BE2C (cell line): ENCODE results near the gene STK26. TPM values are rescaled to one million over a fixed set of nuclear protein-coding genes. Genes with fewer than 3 reads are reported as not detected.

Experiments
- DNase-seq: peaks from one replicate; pipeline ENCODE4 v3.0.0-alpha.2; 2020
- H3K27me3 ChIP-seq: fragments of 250-450 bp; sonication (Bioruptor Pico); 2 replicates; pipeline ENCODE4 v1.5.1; 2020; ENCODE audit warnings: mild to moderate bottlenecking
- H3K36me3 ChIP-seq: fragments of 250-450 bp; sonication (Bioruptor Pico); 2 replicates; pipeline ENCODE4 v1.5.1; 2020; ENCODE audit warnings: mild to moderate bottlenecking
- H3K4me1 ChIP-seq: fragments of 250-450 bp; sonication (Bioruptor Pico); 2 replicates; pipeline ENCODE4 v1.5.1; 2020
- H3K4me3 ChIP-seq: 2 replicates; pipeline ENCODE4 v1.5.1; 2011; ENCODE audit warnings: low read depth, low read length
- H3K9me3 ChIP-seq: fragments of 250-450 bp; sonication (Bioruptor Pico); 2 replicates; pipeline ENCODE4 v1.5.1; 2020
- CTCF ChIP-seq: IDR thresholded peaks from 2 replicates; pipeline ENCODE4 v1.5.1; 2012; ENCODE audit warnings: mild to moderate bottlenecking, low read depth, low read length
- polyA plus RNA-seq: library from polyadenylated mRNA; unstranded; fragments of >200 nt; gene quantifications from one replicate; pipeline ENCODE4 v1.2.1, GENCODE V29; 2012; ENCODE audit warnings: low read depth, missing spikeins; ENCODE audit not compliant: insufficient read length, insufficient read depth

STK26 gene
- not detected for polyA plus RNA-seq

GRCh38 chrX:132022967-132023895 lies at the start of gene STK26:
Gene STK26, plus strand, starts transcription at chrX:132023302. Its CDS starts 316 bp downstream, at chrX:132023618.
- Histone ChIP-seq H3K9me3 (no peaks in the 10 kb centered on the region), H3K4me3 (peak within 1 kb of the TSS; percentile 36), H3K27me3 (peaks cover 17% of the 10 kb centered on the region; the same call in 1 of the 2 replicates), H3K36me3 (no peaks in the 10 kb centered on the region), H3K4me1 (no peaks in the 10 kb centered on the region)
- peak; percentile 22 for DNase-seq
- no peak for TF ChIP-seq CTCF

GRCh38 chrX:131975851-131976250 lies 47.3 kb upstream of the STK26 start:
- H3K4me3 ChIP-seq, result no peak overlapping the region
- no peak for DNase-seq
- no peaks in the 10 kb centered on the region for H3K27me3 ChIP-seq
- no peaks in the 10 kb centered on the region for H3K36me3 ChIP-seq
- H3K4me1 ChIP-seq, result no peaks in the 10 kb centered on the region
- TF ChIP-seq CTCF, result no peak
- H3K9me3 ChIP-seq, result no peaks in the 10 kb centered on the region

GRCh38 chrX:131977619-131978018 lies 45.5 kb upstream of the STK26 start:
- H3K27me3 ChIP-seq, result no peaks in the 10 kb centered on the region
- H3K4me3 ChIP-seq, result no peak overlapping the region
- H3K9me3 ChIP-seq, result no peaks in the 10 kb centered on the region
- no peak for DNase-seq
- H3K4me1 ChIP-seq, result no peaks in the 10 kb centered on the region
- TF ChIP-seq CTCF, result no peak
- H3K36me3 ChIP-seq, result no peaks in the 10 kb centered on the region

GRCh38 chrX:131979116-131979515 lies 44.0 kb upstream of the STK26 start:
- TF ChIP-seq CTCF, result no peak
- Histone ChIP-seq H3K27me3 (no peaks in the 10 kb centered on the region), H3K4me3 (no peak overlapping the region), H3K36me3 (no peaks in the 10 kb centered on the region), H3K9me3 (no peaks in the 10 kb centered on the region), H3K4me1 (no peaks in the 10 kb centered on the region)
- DNase-seq, result no peak

- Histone ChIP-seq H3K4me3 (no peak overlapping the region), H3K27me3 (no peaks in the 10 kb centered on the region), H3K36me3 (no peaks in the 10 kb centered on the region), H3K4me1 (no peaks in the 10 kb centered on the region), H3K9me3 (no peaks in the 10 kb centered on the region)
- no peak for DNase-seq
- no peak for TF ChIP-seq CTCF
Measured at GRCh38 chrX:131985526-131986049, 37.5 kb upstream of the STK26 start.

- no peak for DNase-seq
Measured at GRCh38 chrX:131987252-131987651, 35.9 kb upstream of the STK26 start.

More at GRCh38 chrX:131987252-131987651, 35.9 kb upstream of the STK26 start:
- no peaks in the 10 kb centered on the region for H3K27me3 ChIP-seq
- H3K36me3 ChIP-seq, result no peaks in the 10 kb centered on the region
- no peak overlapping the region for H3K4me3 ChIP-seq
- no peak for TF ChIP-seq CTCF
- no peaks in the 10 kb centered on the region for H3K9me3 ChIP-seq
- H3K4me1 ChIP-seq, result no peaks in the 10 kb centered on the region
